NOMO-1 treated with dmso at 0.1 percent for 144 hours (cell line): ENCODE measurements around the gene IL4.

Experiments used
- DNase-seq: peaks from one replicate; lab custom pipeline; 2025; ENCODE audit not compliant: unreplicated experiment; lab: John Stamatoyannopoulos, UW

Gene IL4

DNA sequence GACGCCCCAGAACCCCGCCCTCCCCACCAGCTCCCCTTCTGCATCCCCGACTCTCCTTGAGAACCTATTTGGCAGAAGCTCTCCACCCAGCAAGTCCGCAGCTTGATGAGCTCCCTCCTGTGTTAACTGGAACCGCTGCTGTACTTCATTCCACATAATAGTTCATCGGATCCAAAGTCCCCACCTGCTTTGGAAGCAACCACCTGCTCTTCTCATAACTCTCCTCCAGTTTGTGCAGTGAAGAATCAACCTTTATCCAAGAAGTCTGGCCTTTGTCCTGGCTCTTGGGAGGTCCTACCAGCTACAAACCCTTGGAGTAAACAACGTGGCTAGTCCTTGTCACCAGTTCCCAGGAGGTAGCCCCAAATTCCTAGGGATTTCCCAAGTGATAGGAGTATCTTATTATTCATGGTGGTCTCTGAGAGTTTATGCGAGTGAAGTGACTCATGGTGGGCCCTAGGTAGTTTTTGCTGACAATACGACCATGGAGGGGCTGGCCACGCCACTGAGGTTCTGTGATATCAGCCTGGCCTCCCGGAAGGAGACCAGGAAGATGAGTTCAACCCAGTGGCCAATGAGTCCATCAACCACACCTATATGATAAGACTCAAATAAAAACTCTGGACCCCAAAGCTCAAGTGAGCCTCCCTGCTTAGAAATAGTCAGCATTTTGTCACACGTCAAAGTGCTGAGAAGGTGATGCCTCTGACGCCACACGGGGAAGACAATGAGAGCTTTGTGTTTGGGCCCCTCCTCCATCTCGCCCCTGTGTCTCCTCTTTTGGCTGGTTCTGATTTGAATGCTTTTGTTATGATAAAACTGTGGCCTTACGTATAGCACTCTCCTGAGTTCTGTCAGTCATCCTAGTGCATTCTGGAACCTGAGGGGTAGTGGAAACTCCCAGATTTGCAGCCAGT, 3.6 kb upstream of the IL4 start:
- DNase-seq = no peak

DNA sequence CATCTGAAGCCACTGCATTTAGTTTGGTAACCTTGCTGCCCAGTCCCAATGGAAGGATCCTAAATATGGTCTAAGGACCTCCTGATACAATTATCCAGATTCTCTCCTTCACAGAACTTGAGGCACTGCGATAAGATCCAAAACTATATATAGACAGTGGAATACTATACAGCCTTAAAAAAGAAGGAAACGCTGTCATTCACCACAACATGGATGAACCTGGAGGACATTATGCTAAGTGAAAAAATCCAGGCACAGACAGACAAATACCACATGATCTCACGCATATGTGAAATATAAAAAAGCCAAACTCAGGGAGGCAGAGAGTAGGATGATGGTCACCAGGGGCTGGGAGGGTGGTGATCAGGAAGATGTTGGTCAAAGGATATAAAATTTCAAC, 2.8 kb upstream of the IL4 start:
- DNase-seq = no peak

DNA sequence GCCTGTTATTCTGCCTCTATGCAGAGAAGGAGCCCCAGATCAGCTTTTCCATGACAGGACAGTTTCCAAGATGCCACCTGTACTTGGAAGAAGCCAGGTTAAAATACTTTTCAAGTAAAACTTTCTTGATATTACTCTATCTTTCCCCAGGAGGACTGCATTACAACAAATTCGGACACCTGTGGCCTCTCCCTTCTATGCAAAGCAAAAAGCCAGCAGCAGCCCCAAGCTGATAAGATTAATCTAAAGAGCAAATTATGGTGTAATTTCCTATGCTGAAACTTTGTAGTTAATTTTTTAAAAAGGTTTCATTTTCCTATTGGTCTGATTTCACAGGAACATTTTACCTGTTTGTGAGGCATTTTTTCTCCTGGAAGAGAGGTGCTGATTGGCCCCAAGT, 301 bp upstream of the IL4 start:
- DNase-seq = no peak

DNA sequence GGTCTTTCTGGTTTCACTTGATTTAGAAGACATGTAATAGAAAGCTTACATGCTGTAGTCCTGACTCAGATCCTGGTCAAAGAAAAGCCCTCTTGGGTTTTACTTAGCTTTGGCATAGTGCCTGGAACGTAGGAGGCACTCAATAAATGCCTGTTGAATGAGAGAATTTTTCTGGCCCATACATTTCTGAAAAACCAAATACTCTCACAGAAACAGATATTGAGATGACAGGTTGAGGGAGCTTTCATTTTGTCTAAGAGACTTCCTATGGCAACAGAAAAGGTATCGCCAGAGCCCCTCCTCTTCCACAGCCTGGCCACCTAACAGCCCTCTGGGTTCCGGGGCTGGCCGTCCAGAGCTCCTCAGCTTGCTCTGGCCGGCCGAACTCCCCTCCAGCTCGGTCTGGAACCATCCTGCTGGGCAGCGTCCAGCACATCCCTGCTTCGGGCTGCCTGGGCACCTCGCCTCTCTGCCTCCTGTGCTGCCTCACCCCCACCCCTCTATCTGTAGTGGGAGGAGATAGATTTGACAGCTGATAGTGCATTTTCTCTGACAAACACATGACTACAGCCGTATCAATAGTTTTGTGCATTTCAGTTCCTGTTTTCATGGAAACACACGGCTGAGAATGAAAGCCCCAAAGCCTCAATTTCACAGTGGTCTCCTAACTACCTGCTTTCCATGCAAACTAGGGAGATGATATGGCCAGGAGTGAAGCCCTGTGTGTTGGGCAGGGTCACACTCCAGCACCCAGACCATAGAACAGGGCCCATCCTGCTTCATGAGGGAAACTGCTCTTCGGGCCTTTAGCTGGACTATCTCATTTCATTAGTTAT, 1.1 kb downstream of the IL4 start:
- no peak for DNase-seq

DNA sequence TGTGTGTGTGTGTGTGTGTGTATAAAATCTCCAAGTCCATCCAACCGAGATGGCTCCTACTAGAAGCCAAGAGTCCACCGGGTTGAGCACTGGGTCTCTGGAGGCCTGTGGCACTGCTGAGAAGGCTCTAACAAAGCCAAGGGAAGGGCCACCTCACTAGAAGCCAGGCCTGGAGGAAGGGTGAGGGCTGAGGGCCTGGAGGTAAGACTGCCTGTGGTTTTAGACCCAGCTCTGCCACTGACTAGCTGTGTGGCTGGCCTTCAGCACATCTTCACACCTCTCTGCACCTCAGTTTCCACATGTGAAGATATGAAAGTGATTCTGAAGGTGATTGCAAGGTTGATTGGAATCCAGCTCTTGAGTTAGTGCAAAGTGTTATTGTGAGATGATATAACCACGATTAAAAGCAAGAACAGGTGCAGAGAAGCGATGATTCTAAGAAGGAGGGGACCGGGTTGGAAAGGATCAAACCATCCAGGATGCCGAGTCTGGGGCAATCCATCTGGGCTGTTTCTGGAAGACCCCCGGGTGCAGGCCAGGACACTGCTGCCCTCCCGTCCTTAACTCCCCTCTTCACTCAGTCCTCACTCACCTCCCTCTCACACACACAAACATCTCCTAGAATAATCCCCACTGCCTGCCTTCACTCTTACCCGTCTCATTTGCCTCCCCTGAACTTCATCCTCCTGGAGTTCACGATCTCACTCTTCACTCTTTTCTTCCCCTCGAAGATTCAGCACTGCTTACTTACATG, 2.3 kb downstream of the IL4 start:
- no peak for DNase-seq

DNA sequence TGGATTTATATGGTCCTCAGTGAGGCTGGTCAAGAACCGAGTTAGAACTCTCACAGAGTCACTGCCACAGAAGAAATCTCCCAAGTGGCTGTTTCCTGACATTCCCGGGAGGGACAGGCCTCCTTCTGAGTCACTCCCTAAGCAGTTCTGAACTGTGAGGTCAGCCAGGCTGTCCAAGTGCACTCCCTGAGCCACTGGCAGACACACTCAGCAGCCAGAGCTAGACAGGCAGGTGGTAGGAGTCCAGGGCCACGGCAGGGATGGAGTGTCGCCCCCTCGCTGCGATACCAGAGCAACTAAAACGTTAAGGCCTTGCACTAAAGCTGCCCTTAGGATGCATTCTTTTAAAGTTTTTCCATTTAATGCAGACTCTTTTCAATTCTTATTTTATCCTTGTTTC, 3.4 kb downstream of the IL4 start:
- DNase-seq = no peak

DNA sequence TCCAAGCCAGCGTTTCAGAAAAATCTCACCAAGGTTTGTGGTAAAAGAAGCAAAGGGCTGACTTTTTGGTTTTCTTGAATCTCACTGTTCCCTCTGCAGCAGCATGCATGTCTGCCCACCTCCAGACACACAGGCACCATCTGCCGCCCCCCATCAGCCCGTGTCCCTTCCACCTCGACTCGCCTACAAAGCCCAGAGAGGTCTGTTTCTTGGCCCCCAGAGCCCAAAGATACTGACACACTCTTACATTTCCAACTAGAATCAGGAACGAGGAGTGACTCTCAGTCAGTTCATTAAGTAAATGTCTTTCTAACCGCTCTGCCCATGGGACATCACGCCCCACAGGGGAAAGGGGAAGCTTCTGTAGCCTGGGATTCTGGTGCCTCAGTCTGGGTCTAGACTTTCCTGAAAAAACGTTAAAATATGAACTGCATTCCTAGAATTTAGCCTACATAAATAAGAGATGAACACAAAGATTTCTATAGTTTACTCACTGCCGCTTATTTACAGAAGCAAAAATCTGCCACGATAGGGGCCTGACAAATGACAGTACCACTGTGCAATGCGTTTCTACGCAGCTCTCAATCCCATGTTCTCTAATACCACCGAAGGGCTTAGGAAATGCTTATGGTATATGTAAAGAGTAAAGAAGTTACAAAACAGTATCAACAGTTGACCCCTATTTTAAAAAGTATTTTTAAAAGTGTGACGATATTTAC, 4.1 kb downstream of the IL4 start:
- no peak for DNase-seq

DNA sequence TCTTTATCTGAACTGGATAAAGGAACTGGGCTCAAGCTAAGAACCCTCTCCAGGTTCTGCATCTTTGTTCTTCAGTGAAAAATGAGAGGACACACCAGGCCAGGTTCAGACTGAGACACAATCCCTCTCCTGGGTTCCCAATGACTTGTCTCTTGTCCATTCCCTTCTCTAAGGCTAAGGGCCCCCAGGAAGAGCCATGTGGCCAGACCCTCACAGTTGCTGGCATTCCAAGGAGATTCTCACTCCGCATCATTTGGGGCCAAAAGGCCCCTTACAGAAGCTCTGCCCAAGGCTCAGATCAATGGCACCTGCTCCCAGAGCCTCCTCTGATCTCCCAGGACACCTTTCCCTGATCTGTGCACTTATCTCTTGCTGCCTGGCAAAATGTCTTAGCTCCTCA, 4.9 kb downstream of the IL4 start:
- no peak for DNase-seq

DNA sequence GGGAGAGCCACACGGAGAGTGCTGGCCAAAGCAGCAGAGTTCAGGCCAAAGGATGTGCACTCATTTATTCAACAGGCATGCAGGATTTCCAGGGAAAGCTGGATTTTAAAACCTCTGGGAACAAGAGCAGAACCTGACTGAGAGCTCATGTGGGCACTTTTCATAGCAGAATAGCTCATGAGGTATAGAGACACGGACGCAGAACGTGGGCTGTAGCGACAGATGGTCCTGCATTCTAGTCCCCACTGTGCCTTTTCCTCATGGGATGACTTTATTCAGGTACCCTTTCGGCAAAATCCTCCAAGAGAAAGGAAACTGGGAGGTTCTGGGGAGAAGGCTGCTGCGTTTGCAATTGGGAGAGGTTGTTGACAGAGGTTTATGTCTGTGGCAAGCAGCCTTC, 5.4 kb downstream of the IL4 start:
- no peak for DNase-seq

DNA sequence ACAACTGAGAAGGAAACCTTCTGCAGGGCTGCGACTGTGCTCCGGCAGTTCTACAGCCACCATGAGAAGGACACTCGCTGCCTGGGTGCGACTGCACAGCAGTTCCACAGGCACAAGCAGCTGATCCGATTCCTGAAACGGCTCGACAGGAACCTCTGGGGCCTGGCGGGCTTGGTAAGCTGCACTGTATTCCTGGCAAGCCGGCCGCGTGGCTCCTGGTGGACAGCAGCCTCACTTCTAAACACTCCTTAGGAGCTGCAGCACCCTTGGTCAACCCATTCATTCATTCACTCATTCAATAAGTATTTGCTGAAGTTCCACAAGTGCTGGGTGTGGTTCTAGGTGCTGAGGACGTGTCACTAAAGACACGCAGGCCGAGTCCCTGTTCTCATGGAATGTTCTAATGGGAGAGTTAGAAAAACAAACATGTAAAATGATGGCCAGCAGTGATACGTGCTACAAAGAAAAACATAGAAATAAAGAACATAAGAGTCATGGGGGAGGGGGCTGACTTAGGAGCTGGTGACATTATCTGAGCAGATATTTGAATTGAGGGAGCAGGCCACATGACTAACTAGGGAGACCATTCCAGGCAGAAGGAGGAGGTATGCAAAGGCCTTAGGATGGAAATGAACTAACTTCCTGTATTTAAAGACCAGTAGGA, 6.1 kb downstream of the IL4 start:
- DNase-seq = no peak

DNA sequence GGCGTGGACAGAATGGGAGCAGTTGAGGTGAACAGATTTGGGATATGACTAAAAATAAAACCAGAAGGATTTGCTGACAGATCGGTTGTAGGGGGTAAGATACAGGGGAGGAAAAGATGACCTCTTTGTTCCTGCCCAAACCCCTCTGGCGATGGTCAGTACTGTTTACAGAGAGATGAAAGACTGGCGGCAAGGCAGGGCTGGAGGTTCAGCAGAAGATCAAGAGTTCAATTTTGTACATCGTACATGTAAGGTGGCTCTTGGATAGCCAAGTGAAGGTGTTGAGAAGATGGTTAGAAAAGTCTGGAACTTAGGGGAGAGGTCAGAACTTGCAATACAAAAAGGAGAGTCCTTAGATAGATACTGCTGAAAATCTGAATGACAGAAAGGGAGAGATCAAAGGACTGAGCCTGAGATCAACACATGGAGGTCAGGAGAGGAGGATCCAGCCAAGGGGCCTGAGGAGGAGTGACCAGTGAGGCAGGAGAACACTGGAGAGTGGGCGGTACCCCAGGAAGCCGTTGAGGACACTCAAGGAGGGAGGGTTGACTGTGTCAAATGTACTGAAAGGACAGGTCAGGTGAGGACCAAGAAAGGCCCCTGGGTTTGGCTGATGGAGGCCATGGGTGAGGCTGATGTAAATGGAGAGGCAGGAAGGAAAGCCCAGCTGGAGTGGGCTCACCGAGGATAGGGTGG, 7.1 kb downstream of the IL4 start:
- DNase-seq = no peak

DNA sequence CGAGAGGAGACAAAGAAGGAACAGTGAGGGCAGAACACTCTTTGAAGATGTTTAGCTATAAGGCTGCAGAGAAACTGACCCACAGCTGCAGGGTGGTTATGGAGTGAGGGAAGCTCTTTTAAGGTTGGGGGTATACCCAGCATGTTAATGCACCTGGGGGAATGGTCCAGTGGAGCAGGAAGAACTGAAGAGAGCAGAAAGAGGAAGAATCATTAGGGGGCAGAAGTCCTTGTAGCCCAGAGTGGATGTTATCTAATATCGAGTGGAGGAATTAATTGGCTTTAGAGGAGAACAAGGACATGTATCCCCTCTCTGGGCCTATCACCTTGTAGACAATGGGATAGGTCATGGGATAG, 7.7 kb downstream of the IL4 start:
- DNase-seq = no peak

DNA sequence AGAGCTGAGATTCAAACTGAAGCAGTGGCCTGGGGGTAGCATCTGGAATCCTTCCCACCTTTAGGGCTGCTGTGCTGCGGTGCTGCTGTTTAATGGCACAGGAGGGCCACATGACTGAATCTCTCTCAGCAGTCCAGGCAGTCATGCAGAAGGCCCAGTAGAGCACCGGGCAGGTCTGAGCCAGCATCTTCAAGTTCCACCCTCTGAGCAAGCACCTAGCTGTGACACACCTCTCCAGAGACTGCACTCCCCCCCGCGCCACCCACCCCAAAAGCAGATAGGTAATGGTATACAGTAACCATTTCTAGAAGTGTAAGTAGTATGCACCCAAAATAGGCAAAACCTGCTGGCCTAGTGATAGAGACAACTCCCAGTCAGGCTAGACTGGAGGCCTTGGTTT, 8.2 kb downstream of the IL4 start:
- DNase-seq = no peak

DNA sequence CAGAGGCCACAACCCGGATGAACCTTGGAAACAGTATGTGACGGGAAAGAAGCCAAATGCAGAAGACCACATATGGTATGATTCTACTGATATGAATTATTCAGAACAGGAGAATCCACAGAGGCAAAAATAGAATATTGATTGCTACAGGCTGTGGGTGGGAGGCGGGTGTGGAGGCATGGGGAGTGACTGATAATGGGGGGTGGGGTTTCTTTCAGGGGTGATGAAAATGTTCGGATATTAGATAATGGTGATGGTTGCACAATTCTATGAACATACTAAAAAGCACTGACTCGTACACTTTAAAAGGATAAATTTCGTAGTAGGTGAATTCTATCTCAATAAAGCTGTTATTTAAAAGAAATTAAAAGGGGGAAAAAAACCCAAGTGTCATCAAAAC, 10.7 kb downstream of the IL4 start:
- DNase-seq = no peak

DNA sequence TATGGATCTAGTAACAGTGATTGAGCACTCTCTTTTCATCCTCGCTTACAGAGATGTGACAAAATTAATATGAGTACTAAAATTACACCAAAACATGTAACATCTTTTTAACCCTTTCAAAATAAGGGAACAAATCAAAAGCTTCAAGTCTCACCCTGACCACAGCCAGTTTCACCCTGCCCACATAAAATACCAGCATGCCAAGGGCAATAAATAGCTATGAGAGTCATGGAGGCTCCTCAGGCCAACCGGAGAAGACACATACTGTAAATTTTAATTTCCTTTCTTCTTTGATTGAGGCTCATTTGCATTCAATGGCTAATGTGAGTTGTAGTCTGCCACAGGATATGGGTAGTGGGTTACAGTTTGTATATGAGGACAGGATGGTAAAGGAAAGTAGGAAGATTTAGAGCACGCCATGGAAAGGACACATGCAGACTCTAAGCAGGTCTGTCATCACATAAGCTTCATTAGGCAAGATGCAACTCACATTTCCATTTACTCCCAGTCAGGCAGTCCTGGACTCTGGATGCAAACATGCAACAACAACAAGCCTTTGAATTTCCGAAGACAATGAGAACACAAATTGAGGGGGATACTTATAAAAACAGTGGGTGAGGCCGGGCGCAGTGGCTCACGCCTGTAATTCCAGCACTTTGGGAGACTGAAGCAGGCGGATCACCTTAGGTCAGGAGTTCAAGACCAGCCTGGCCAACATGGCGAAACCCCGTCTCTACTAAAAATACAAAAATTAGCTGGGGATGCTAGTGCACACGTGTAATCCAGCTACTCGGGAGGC, 11.3 kb downstream of the IL4 start:
- no peak for DNase-seq

DNA sequence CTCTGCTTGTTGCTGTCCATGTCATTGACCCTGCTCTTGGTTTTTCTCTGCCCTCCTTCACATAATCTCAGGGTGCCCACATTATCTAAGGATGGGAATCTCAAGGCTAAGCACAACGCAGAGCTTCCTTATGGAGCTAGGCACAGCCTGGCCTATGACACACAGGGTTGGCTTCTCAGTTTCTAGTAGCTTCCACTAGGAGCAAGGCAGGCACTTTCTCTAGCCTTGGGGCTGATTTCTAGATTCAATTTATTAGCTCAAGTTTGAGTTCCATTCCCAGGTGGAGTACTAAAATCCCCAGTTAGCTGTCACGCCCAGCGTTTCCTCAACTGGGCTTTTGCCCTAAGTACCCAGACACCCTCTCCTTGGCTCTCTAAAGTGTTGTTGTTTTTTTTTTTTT, 12.4 kb downstream of the IL4 start:
- no peak for DNase-seq

DNA sequence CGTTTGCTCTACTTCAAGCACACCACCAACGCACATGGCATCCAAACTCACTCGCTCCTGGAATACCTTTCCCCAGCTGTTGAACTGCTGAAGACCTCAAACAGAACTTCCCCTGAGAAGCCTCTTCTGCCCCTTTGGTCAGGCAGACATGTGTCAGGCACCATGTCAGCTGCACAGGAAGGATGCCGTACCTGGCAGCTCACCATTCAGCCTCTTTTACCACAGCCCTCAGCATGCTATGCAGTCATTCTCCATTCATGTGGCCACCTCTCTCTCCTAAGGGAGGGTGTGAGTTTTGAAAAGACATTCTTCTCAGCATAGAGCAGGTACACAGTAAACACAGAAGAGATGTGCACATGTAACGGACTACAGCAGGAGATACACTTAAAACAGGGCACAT, 14.2 kb downstream of the IL4 start:
- DNase-seq = no peak

DNA sequence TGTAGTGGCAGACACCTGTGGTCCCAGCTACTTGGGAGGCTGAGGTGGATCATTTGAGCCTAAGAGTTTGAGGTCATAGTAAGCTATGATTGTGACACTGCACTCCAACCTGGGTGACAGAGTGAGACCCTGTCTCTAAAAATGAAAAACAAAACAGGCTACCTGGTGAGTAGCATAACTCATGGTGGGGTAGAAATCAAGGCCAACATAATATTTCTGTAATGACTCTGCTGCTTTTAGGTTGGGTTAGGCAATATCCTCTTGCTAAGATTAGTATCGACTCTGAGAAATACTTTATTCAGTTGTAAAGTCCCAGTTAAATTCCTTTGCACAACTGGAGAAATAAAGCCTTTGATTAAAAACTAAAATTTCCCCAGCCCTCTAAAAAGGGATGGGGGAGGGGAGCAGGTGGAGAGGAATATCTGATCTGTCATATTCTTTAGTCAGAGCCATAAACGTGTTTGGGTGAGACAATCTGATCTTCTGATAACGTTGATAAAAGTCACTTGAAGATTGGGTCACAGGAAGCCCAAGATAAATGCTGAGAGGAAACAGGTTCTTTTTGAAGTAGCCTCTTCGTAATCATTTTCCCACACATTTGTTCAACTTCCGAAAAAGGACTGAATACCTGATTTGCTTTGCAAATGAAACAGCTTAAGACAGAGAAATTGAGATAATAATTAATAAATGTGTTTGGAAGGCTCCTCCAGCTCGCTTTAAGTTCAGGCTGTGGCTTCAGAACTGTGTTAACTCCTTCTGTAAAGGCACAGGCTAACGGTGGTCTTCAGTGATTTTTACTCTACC, 14.9 kb downstream of the IL4 start:
- DNase-seq = peak; percentile 27
